GM18511 (cell line): Measurements from ENCODE around the gene CLEC19A.
"Not testable (repeated sequence)": the region's sequence is repeated elsewhere in the genome, so short reads cannot be mapped to it uniquely, and the experiment has no call there.

ENCODE experiments used
- ATAC-seq: cut with Tn5 transposase; IDR thresholded peaks from one replicate; pipeline ENCODE4 v1.9.1; 2021; ENCODE audit warnings: mild to moderate bottlenecking, moderate library complexity; ENCODE audit not compliant: unreplicated experiment

The CLEC19A gene

GRCh38 chr16:19321186-19321585, 35.7 kb downstream of the CLEC19A start:
- not testable (repeated sequence) for ATAC-seq

GRCh38 chr16:19323596-19323995, 38.1 kb downstream of the CLEC19A start:
- no peak for ATAC-seq

- no peak for ATAC-seq
Observed at GRCh38 chr16:19328364-19328763, 42.8 kb downstream of the CLEC19A start.

- no peak for ATAC-seq
Observed at GRCh38 chr16:19329932-19330331, 44.4 kb downstream of the CLEC19A start.

GRCh38 chr16:19330841-19331397, 45.4 kb downstream of the CLEC19A start:
- no peak for ATAC-seq

- no peak for ATAC-seq
Observed at GRCh38 chr16:19331794-19332193, 46.3 kb downstream of the CLEC19A start.

GRCh38 chr16:19338335-19338734, 52.8 kb downstream of the CLEC19A start:
- ATAC-seq, result no peak

GRCh38 chr16:19344224-19344801, 58.8 kb downstream of the CLEC19A start:
- ATAC-seq, result no peak

- ATAC-seq, result no peak
Observed at GRCh38 chr16:19344980-19345379, 59.4 kb downstream of the CLEC19A start.

GRCh38 chr16:19346335-19346922, 60.9 kb downstream of the CLEC19A start:
- no peak for ATAC-seq

- ATAC-seq, result no peak
Observed at GRCh38 chr16:19348125-19348524, 62.6 kb downstream of the CLEC19A start.

GRCh38 chr16:19348578-19349315, 63.2 kb downstream of the CLEC19A start:
- no peak for ATAC-seq

- ATAC-seq, result no peak
Observed at GRCh38 chr16:19354371-19354770, 68.8 kb downstream of the CLEC19A start.

GRCh38 chr16:19356024-19356952, 70.8 kb downstream of the CLEC19A start:
- ATAC-seq, result no peak

GRCh38 chr16:19359556-19359955, 74.0 kb downstream of the CLEC19A start:
- ATAC-seq, result no peak
